ENCODE results near the gene MAMLD1.

MAMLD1 gene

GRCh38 chrX:150360331-150360730, 2.8 kb upstream of the MAMLD1 start:
- Histone ChIP-seq H3K9me3 (ENCODE audit: control insufficient read depth, low read length) (no peaks in the 10 kb centered on the region), H3K9ac (ENCODE audit: low read length) (no peak overlapping the region), H3K4me1 (ENCODE audit: control insufficient read depth, insufficient read depth, low read length) (peaks cover 9% of the 10 kb centered on the region), H3K27me3 (ENCODE audit: control insufficient read depth, insufficient read depth, low read length) (peaks cover 37% of the 10 kb centered on the region), H3K36me3 (ENCODE audit: control insufficient read depth, insufficient read depth, low read length) (no peaks in the 10 kb centered on the region), H3K4me3 (ENCODE audit: low read length) (no peak overlapping the region)

- Histone ChIP-seq H3K4me3 (ENCODE audit: low read length) (no peak overlapping the region), H3K27me3 (ENCODE audit: control insufficient read depth, insufficient read depth, low read length) (peaks cover 37% of the 10 kb centered on the region), H3K9me3 (ENCODE audit: control insufficient read depth, low read length) (no peaks in the 10 kb centered on the region), H3K9ac (ENCODE audit: low read length) (no peak overlapping the region), H3K4me1 (ENCODE audit: control insufficient read depth, insufficient read depth, low read length) (peaks cover 9% of the 10 kb centered on the region), H3K36me3 (ENCODE audit: control insufficient read depth, insufficient read depth, low read length) (no peaks in the 10 kb centered on the region)
Observed at GRCh38 chrX:150361070-150361776, 1.9 kb upstream of the MAMLD1 start.

GRCh38 chrX:150361777-150362351, 1.3 kb upstream of the MAMLD1 start:
- Histone ChIP-seq H3K4me3 (ENCODE audit: low read length) (no peak overlapping the region), H3K4me1 (ENCODE audit: control insufficient read depth, insufficient read depth, low read length) (peaks cover 9% of the 10 kb centered on the region), H3K9me3 (ENCODE audit: control insufficient read depth, low read length) (no peaks in the 10 kb centered on the region), H3K9ac (ENCODE audit: low read length) (peak overlapping the region; percentile 15), H3K36me3 (ENCODE audit: control insufficient read depth, insufficient read depth, low read length) (no peaks in the 10 kb centered on the region), H3K27me3 (ENCODE audit: control insufficient read depth, insufficient read depth, low read length) (peaks cover 37% of the 10 kb centered on the region)

GRCh38 chrX:150363561-150364346, 637 bp downstream of the MAMLD1 start:
- Histone ChIP-seq H3K36me3 (ENCODE audit: control insufficient read depth, insufficient read depth, low read length) (no peaks in the 10 kb centered on the region), H3K9me3 (ENCODE audit: control insufficient read depth, low read length) (no peaks in the 10 kb centered on the region), H3K9ac (ENCODE audit: low read length) (peak overlapping the region; percentile 22), H3K4me1 (ENCODE audit: control insufficient read depth, insufficient read depth, low read length) (peaks cover 9% of the 10 kb centered on the region), H3K27me3 (ENCODE audit: control insufficient read depth, insufficient read depth, low read length) (peaks cover 37% of the 10 kb centered on the region), H3K4me3 (ENCODE audit: low read length) (no peak overlapping the region)

- Histone ChIP-seq H3K4me3 (ENCODE audit: low read length) (no peak overlapping the region), H3K9ac (ENCODE audit: low read length) (peak overlapping the region; percentile 22), H3K4me1 (ENCODE audit: control insufficient read depth, insufficient read depth, low read length) (peaks cover 9% of the 10 kb centered on the region), H3K9me3 (ENCODE audit: control insufficient read depth, low read length) (no peaks in the 10 kb centered on the region), H3K36me3 (ENCODE audit: control insufficient read depth, insufficient read depth, low read length) (no peaks in the 10 kb centered on the region), H3K27me3 (ENCODE audit: control insufficient read depth, insufficient read depth, low read length) (peaks cover 37% of the 10 kb centered on the region)
Observed at GRCh38 chrX:150364347-150365050, 1.4 kb downstream of the MAMLD1 start.

- peak overlapping the region; percentile 29 for H3K9ac ChIP-seq (ENCODE audit: low read length)
- no peak overlapping the region for H3K4me3 ChIP-seq (ENCODE audit: low read length)
- H3K9me3 ChIP-seq (ENCODE audit: control insufficient read depth, low read length) = no peaks in the 10 kb centered on the region
- H3K27me3 ChIP-seq (ENCODE audit: control insufficient read depth, insufficient read depth, low read length) = peaks cover 31% of the 10 kb centered on the region
- H3K4me1 ChIP-seq (ENCODE audit: control insufficient read depth, insufficient read depth, low read length) = peaks cover 9% of the 10 kb centered on the region
- H3K36me3 ChIP-seq (ENCODE audit: control insufficient read depth, insufficient read depth, low read length) = no peaks in the 10 kb centered on the region
Observed at GRCh38 chrX:150365051-150365989, 2.2 kb downstream of the MAMLD1 start.

- Histone ChIP-seq H3K4me3 (ENCODE audit: low read length) (no peak overlapping the region), H3K27me3 (ENCODE audit: control insufficient read depth, insufficient read depth, low read length) (peaks cover 21% of the 10 kb centered on the region), H3K9me3 (ENCODE audit: control insufficient read depth, low read length) (no peaks in the 10 kb centered on the region), H3K4me1 (ENCODE audit: control insufficient read depth, insufficient read depth, low read length) (peaks cover 5% of the 10 kb centered on the region), H3K9ac (ENCODE audit: low read length) (peak overlapping the region; percentile 29), H3K36me3 (ENCODE audit: control insufficient read depth, insufficient read depth, low read length) (no peaks in the 10 kb centered on the region)
Observed at GRCh38 chrX:150365990-150366911, 3.1 kb downstream of the MAMLD1 start.

GRCh38 chrX:150366951-150367545, 3.9 kb downstream of the MAMLD1 start:
- H3K4me3 ChIP-seq (ENCODE audit: low read length) = no peak overlapping the region
- no peaks in the 10 kb centered on the region for H3K36me3 ChIP-seq (ENCODE audit: control insufficient read depth, insufficient read depth, low read length)
- peaks cover 13% of the 10 kb centered on the region for H3K27me3 ChIP-seq (ENCODE audit: control insufficient read depth, insufficient read depth, low read length)
- H3K9me3 ChIP-seq (ENCODE audit: control insufficient read depth, low read length) = no peaks in the 10 kb centered on the region
- H3K9ac ChIP-seq (ENCODE audit: low read length) = peak overlapping the region; percentile 29
- H3K4me1 ChIP-seq (ENCODE audit: control insufficient read depth, insufficient read depth, low read length) = no peaks in the 10 kb centered on the region

- Histone ChIP-seq H3K36me3 (ENCODE audit: control insufficient read depth, insufficient read depth, low read length) (no peaks in the 10 kb centered on the region), H3K4me1 (ENCODE audit: control insufficient read depth, insufficient read depth, low read length) (no peaks in the 10 kb centered on the region), H3K27me3 (ENCODE audit: control insufficient read depth, insufficient read depth, low read length) (no peaks in the 10 kb centered on the region), H3K4me3 (ENCODE audit: low read length) (no peak overlapping the region), H3K9me3 (ENCODE audit: control insufficient read depth, low read length) (no peaks in the 10 kb centered on the region), H3K9ac (ENCODE audit: low read length) (no peak overlapping the region)
Observed at GRCh38 chrX:150370589-150371312, 7.6 kb downstream of the MAMLD1 start.

- H3K27me3 ChIP-seq (ENCODE audit: control insufficient read depth, insufficient read depth, low read length) = no peaks in the 10 kb centered on the region
- no peaks in the 10 kb centered on the region for H3K9me3 ChIP-seq (ENCODE audit: control insufficient read depth, low read length)
- H3K9ac ChIP-seq (ENCODE audit: low read length) = no peak overlapping the region
- no peaks in the 10 kb centered on the region for H3K36me3 ChIP-seq (ENCODE audit: control insufficient read depth, insufficient read depth, low read length)
- no peak overlapping the region for H3K4me3 ChIP-seq (ENCODE audit: low read length)
- H3K4me1 ChIP-seq (ENCODE audit: control insufficient read depth, insufficient read depth, low read length) = no peaks in the 10 kb centered on the region
Observed at GRCh38 chrX:150371877-150372276, 8.8 kb downstream of the MAMLD1 start.

All from mucosa of stomach (tissue), 1 donor.